Measurements from ENCODE around the gene ADCY1.

DNA sequence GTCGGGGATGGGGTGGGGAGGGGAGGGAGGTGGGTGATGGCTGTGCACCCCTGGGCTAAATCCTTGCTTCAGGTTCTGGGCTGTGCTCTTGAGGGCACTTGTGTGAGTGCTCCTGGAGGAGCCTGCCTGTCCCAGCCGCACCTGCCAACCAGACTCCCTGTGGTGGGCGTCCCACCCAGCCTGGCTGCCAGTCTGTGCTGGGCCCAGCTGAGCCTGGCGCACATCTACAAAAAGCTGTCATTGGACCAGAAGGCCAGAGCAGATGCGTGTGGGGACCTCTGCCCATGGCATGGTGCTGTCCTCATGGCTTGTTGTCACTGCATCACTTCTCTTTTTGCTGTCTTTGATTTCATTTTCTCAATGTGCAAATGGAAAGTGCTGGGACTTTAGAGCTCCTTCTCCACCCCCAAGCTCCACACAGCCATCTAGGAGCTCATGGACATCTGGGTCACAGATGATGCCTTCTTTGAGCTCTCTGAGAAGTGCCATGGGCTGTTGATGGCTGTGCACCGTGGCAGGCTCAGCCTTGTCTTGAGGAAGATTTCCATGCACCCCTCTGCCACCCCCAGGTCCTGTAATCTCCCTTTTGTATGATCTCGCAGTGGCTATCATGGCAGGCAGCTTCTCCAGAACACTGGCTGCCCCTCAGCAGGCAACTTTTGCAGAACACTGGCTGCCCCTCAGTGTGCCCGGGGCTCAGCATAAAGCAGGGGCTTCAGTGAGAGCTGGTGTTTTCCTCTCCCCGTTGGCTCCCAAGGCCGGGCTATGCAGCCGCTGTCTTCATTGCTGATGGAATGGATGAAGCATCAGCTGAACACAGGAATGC, 83.9 kb downstream of the ADCY1 start:
- TF ChIP-seq, protein P1, sequence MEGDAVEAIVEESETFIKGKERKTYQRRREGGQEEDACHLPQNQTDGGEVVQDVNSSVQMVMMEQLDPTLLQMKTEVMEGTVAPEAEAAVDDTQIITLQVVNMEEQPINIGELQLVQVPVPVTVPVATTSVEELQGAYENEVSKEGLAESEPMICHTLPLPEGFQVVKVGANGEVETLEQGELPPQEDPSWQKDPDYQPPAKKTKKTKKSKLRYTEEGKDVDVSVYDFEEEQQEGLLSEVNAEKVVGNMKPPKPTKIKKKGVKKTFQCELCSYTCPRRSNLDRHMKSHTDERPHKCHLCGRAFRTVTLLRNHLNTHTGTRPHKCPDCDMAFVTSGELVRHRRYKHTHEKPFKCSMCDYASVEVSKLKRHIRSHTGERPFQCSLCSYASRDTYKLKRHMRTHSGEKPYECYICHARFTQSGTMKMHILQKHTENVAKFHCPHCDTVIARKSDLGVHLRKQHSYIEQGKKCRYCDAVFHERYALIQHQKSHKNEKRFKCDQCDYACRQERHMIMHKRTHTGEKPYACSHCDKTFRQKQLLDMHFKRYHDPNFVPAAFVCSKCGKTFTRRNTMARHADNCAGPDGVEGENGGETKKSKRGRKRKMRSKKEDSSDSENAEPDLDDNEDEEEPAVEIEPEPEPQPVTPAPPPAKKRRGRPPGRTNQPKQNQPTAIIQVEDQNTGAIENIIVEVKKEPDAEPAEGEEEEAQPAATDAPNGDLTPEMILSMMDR (IDR thresholded peaks at IDR 0.05): no peak
- TF ChIP-seq POLR2A (IDR thresholded peaks at IDR 0.05): no peak

Data from uterus (tissue), 2 donors.